ENCODE data around the gene SLTM.

DNA sequence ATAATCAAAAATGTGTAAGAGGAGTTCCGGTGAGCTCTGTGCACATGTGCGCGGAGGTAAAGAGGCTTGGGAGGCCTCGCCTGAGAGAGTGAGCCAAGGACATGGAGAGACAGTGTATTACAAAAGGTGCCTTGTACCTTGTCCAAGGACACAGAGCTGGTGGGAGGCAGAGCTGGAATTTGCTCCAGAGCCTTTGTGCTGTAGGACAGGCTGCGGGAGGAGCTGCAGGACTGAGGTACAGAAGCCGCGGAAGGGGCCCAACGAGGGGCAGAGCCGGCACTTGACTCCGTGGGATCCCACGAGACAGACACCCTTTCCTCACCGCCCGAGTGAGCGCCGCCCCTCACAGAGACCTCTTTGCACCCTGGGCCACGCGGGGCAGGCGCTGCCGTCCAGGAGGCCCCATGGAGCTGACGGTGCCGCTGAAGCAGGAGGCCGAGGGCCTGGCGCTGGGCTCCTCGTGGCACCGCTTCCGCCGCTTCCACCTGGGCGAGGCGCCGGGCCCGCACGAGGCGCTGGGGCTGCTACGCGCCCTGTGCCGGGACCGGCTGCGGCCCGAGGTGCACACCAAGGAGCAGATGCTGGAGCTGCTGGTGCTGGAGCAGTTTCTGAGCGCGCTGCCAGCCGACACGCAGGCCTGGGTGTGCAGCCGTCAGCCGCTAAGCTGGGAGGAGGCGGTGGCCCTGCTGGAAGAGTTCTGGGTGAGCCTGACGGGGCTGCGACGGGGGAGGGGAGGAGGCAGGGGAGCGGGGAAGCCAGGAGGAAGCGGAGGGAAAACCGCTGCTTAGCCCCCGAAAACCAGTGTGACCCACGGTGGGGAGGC, 68.7 kb downstream of the SLTM start:
- TF ChIP-seq POLR2A (IDR thresholded peaks at IDR 0.05; ENCODE audit: low read depth, low read length) (no peak), TAF1 (IDR thresholded peaks at IDR 0.05; ENCODE audit: low read depth, low read length) (no peak), SPI1 (IDR thresholded peaks at IDR 0.05; ENCODE audit: low read depth, low read length) (no peak)

All from GM12891 (cell line).